Cardiac muscle cell (in vitro differentiated cells and primary cell): ENCODE data around the gene BACH1. TPM values are rescaled to one million over a fixed set of nuclear protein-coding genes. Genes with fewer than 3 reads are reported as not detected.

Experiments
- DNase-seq, 2 donors: peaks; one replicate each; pipeline versions ENCODE4 v3.0.0 to v3.0.0-alpha.2; 2010 to 2017; ENCODE audit warnings: low read depth in 1 of 2, low spot score in 1 of 2
- H3K27ac ChIP-seq: fragments of 200-600 bp; sonication (generic); 2 replicates; pipeline ENCODE4 v1.5.1; 2016
- H3K27me3 ChIP-seq: fragments of 200-600 bp; sonication (generic); 2 replicates; pipeline ENCODE4 v1.6.0; 2016; ENCODE audit warnings: control low read depth
- H3K36me3 ChIP-seq: fragments of 200-600 bp; sonication (generic); 2 replicates; pipeline ENCODE4 v1.5.1; 2016; ENCODE audit warnings: control low read depth
- H3K4me1 ChIP-seq: fragments of 200-600 bp; sonication (generic); 2 replicates; pipeline ENCODE4 v1.8.1; 2017; ENCODE audit warnings: low read depth, mild to moderate bottlenecking, mixed run types
- H3K4me3 ChIP-seq: fragments of 200-600 bp; sonication (generic); 2 replicates; pipeline ENCODE4 v1.5.1; 2016; ENCODE audit warnings: mild to moderate bottlenecking
- H3K9me3 ChIP-seq: fragments of 200-600 bp; sonication (generic); 2 replicates; pipeline ENCODE4 v1.5.1; 2017; ENCODE audit warnings: low read depth, mild to moderate bottlenecking, control low read depth
- CTCF ChIP-seq: IDR thresholded peaks from 2 replicates; pipeline ENCODE4 v1.5.1; 2012; ENCODE audit warnings: low read depth, mild to moderate bottlenecking, low read length
- polyA plus RNA-seq: library from polyadenylated mRNA; unstranded; fragments of >200 nt; fragmentation: Nextera tagmentation; extraction: Ambion mirVana; gene quantifications from 2 replicates; pipeline ENCODE4 v1.2.1, GENCODE V29; 2016
- total RNA-seq: library from RNA; depleted of rRNA; stranded (reverse); fragments of >200 nt; gene quantifications from 2 replicates; pipeline ENCODE4 v1.2.3, GENCODE V29; 2016

The BACH1 gene
- total and polyA plus RNA-seq, 2 experiments from 2014 or later, result 17.2 to 32.3 TPM

- TF ChIP-seq CTCF, result no peak
- no peaks in the 10 kb centered on the region for H3K27me3 ChIP-seq
- peak in 1 of 2 donors; percentile 44 for DNase-seq
- H3K4me3 ChIP-seq, result no peak overlapping the region
- H3K27ac ChIP-seq, result no peak overlapping the region
- no peaks in the 10 kb centered on the region for H3K4me1 ChIP-seq
- no peaks in the 10 kb centered on the region for H3K36me3 ChIP-seq
- no peaks in the 10 kb centered on the region for H3K9me3 ChIP-seq
Measured at GRCh38 chr21:29287383-29287782, 11.3 kb upstream of the BACH1 start.

- Histone ChIP-seq H3K4me1 (no peaks in the 10 kb centered on the region), H3K36me3 (no peaks in the 10 kb centered on the region), H3K27ac (no peak overlapping the region), H3K4me3 (no peak overlapping the region), H3K27me3 (no peaks in the 10 kb centered on the region), H3K9me3 (no peaks in the 10 kb centered on the region)
- DNase-seq, result no peak
- no peak for TF ChIP-seq CTCF
Measured at GRCh38 chr21:29288239-29288638, 10.5 kb upstream of the BACH1 start.

- H3K36me3 ChIP-seq, result no peaks in the 10 kb centered on the region
- H3K27ac ChIP-seq, result no peak overlapping the region
- no peak for TF ChIP-seq CTCF
- H3K4me3 ChIP-seq, result no peak overlapping the region
- no peaks in the 10 kb centered on the region for H3K4me1 ChIP-seq
- no peaks in the 10 kb centered on the region for H3K27me3 ChIP-seq
- peak in 1 of 2 donors; percentile 47 for DNase-seq
- H3K9me3 ChIP-seq, result no peaks in the 10 kb centered on the region
Measured at GRCh38 chr21:29289317-29289716, 9.4 kb upstream of the BACH1 start.

- no peaks in the 10 kb centered on the region for H3K4me1 ChIP-seq
- H3K9me3 ChIP-seq, result no peaks in the 10 kb centered on the region
- no peak for TF ChIP-seq CTCF
- DNase-seq, result no peak
- no peak overlapping the region for H3K27ac ChIP-seq
- no peaks in the 10 kb centered on the region for H3K27me3 ChIP-seq
- no peaks in the 10 kb centered on the region for H3K36me3 ChIP-seq
- H3K4me3 ChIP-seq, result no peak overlapping the region
Measured at GRCh38 chr21:29290240-29290639, 8.5 kb upstream of the BACH1 start.

GRCh38 chr21:29293495-29293894, 5.2 kb upstream of the BACH1 start:
- Histone ChIP-seq H3K27me3 (no peaks in the 10 kb centered on the region), H3K4me1 (no peaks in the 10 kb centered on the region), H3K36me3 (no peaks in the 10 kb centered on the region), H3K27ac (no peak overlapping the region), H3K9me3 (no peaks in the 10 kb centered on the region), H3K4me3 (no peak overlapping the region)
- TF ChIP-seq CTCF, result no peak
- DNase-seq, result no peak
